MM.1S (cell line): ENCODE results near the gene CSTPP1.

Source experiments
- EZH2phosphoT487 ChIP-seq: fragments of 300-600 bp; sonication (generic); IDR thresholded peaks from 2 replicates; pipeline ENCODE4 v1.6.1; 2018; ENCODE audit warnings: antibody characterized with exemption, low read length
- TF ChIP-seq, protein P1 (sequence below): fragments of 300-600 bp; sonication (generic); IDR thresholded peaks from 2 replicates; pipeline ENCODE4 v1.5.1; 2016; ENCODE audit warnings: antibody characterized with exemption, low read length, mixed read lengths

DNA sequence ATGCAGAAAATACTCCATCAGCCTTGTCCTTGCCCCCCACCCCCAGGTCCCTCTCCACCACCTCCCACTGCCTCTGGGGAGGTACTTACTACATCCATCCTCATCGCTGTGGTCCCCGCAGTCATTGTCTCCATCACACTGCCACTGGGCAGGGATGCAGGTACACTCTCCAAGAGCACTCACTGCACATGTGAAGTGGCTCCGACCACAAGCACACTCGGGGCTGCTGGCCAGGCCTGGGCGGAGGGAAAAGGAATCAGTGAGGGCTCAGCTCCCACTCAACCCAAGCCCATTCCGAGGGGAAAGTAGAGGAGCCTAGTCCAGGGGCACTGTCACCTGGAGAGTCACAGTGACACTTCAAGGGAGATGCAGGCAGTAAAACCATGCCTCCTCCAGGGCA is 33.9 kb upstream of the CSTPP1 start:
- TF ChIP-seq, protein P1, sequence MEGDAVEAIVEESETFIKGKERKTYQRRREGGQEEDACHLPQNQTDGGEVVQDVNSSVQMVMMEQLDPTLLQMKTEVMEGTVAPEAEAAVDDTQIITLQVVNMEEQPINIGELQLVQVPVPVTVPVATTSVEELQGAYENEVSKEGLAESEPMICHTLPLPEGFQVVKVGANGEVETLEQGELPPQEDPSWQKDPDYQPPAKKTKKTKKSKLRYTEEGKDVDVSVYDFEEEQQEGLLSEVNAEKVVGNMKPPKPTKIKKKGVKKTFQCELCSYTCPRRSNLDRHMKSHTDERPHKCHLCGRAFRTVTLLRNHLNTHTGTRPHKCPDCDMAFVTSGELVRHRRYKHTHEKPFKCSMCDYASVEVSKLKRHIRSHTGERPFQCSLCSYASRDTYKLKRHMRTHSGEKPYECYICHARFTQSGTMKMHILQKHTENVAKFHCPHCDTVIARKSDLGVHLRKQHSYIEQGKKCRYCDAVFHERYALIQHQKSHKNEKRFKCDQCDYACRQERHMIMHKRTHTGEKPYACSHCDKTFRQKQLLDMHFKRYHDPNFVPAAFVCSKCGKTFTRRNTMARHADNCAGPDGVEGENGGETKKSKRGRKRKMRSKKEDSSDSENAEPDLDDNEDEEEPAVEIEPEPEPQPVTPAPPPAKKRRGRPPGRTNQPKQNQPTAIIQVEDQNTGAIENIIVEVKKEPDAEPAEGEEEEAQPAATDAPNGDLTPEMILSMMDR, result no peak
- TF ChIP-seq EZH2phosphoT487, result no peak
